ENCODE data around the gene TRPC1. TPM values are rescaled to one million over a fixed set of nuclear protein-coding genes. Genes with fewer than 3 reads are reported as not detected.

The TRPC1 gene
- total and polyA plus RNA-seq, 2 experiments from 2014 or later: 7.0 to 36.6 TPM

GRCh38 chr3:142785996-142786395, 62.2 kb downstream of the TRPC1 start:
- Mint-ChIP-seq H3K9me3 (no peaks in the 10 kb centered on the region), H3K36me3 (ENCODE audit: low read depth) (peaks cover 3% of the 10 kb centered on the region; the same call in 1 of the 3 replicates), H3K4me3 (no peak overlapping the region), H3K27ac (no peak overlapping the region), H3K4me1 (peaks cover 5% of the 10 kb centered on the region), H3K27me3 (ENCODE audit: insufficient read depth, low read depth, poor library complexity) (no peaks in the 10 kb centered on the region)
- Histone ChIP-seq H3K4me1 (ENCODE audit: insufficient read depth) (no peaks in the 10 kb centered on the region), H3K9me2 (ENCODE audit: insufficient read depth) (no peaks in the 10 kb centered on the region), H3K36me3 (ENCODE audit: insufficient read depth) (no peaks in the 10 kb centered on the region), H3K4me2 (no peak overlapping the region), H3K4me3 (no peak overlapping the region), H2AFZ (no peak overlapping the region), H3F3A (replicated peaks; ENCODE audit: low read depth) (no peaks in the 10 kb centered on the region), H3K79me2 (replicated peaks; ENCODE audit: insufficient read depth) (no peaks in the 10 kb centered on the region), H4K20me1 (replicated peaks; ENCODE audit: insufficient read depth) (no peaks in the 10 kb centered on the region), H3K27me3 (ENCODE audit: insufficient read depth) (no peaks in the 10 kb centered on the region), H3K27ac (ENCODE audit: low read depth) (no peak overlapping the region)
- DNase-seq (ENCODE audit: low spot score): no peak
- no peak for TF ChIP-seq EZH2 (IDR thresholded peaks at IDR 0.05; ENCODE audit: low read depth, unreplicated experiment)
- no peak for ATAC-seq

DNA sequence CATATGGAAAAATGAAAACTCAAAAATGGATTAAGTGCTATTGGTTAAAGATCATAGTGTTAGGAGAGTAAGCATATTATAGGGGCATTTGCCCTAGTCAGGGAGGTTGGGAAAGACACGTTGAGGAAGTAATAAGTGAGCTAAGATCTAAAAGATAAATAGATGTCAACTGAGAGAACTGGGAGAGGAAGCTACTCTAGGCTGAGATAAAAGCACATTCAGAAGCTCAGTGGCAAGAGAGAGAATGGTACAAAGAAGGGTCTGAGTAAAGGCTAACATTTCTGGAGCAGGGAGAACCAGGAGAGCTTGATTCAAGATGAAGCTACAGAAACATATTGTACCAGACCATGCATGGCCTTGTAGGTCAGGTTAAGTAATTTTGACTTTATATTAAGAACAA, 63.9 kb downstream of the TRPC1 start:
- H3K27me3 Mint-ChIP-seq (ENCODE audit: insufficient read depth, low read depth, poor library complexity): no peaks in the 10 kb centered on the region
- H3K36me3 Mint-ChIP-seq (ENCODE audit: low read depth): peaks cover 3% of the 10 kb centered on the region; the same call in 1 of the 3 replicates
- Histone ChIP-seq H3K4me1 (ENCODE audit: insufficient read depth) (0 out of 2 replicates have a peak, but pooled peaks cover 4% of the 10 kb centered on the region), H3K9me2 (ENCODE audit: insufficient read depth) (no peaks in the 10 kb centered on the region), H3K4me2 (no peak overlapping the region), H3K27me3 (ENCODE audit: insufficient read depth) (no peaks in the 10 kb centered on the region), H3K79me2 (replicated peaks; ENCODE audit: insufficient read depth) (no peaks in the 10 kb centered on the region), H3K4me3 (no peak overlapping the region), H3K27ac (ENCODE audit: low read depth) (no peak overlapping the region), H2AFZ (no peak overlapping the region), H4K20me1 (replicated peaks; ENCODE audit: insufficient read depth) (no peaks in the 10 kb centered on the region), H3K36me3 (ENCODE audit: insufficient read depth) (no peaks in the 10 kb centered on the region), H3F3A (replicated peaks; ENCODE audit: low read depth) (no peaks in the 10 kb centered on the region)
- peaks cover 7% of the 10 kb centered on the region for H3K4me1 Mint-ChIP-seq
- DNase-seq (ENCODE audit: low spot score) (no peak), ATAC-seq (no peak)
- H3K27ac Mint-ChIP-seq: no peak overlapping the region
- no peaks in the 10 kb centered on the region for H3K9me3 Mint-ChIP-seq
- no peak overlapping the region for H3K4me3 Mint-ChIP-seq
- TF ChIP-seq CREB1 (CRISPR knock-in tag; IDR thresholded peaks at IDR 0.05; ENCODE audit: low read depth): no peak
- no peak for TF ChIP-seq JUNB (IDR thresholded peaks at IDR 0.05; ENCODE audit: unreplicated experiment)
- no peak for TF ChIP-seq ZNF114 (CRISPR knock-in tag; IDR thresholded peaks at IDR 0.05)
- TF ChIP-seq STAT1 (IDR thresholded peaks at IDR 0.05; ENCODE audit: unreplicated experiment): no peak
- TF ChIP-seq EZH2phosphoT487 (IDR thresholded peaks at IDR 0.05; ENCODE audit: unreplicated experiment): no peak
- TF ChIP-seq EZH2 (IDR thresholded peaks at IDR 0.05; ENCODE audit: low read depth, unreplicated experiment): no peak
- TF ChIP-seq, protein P1, sequence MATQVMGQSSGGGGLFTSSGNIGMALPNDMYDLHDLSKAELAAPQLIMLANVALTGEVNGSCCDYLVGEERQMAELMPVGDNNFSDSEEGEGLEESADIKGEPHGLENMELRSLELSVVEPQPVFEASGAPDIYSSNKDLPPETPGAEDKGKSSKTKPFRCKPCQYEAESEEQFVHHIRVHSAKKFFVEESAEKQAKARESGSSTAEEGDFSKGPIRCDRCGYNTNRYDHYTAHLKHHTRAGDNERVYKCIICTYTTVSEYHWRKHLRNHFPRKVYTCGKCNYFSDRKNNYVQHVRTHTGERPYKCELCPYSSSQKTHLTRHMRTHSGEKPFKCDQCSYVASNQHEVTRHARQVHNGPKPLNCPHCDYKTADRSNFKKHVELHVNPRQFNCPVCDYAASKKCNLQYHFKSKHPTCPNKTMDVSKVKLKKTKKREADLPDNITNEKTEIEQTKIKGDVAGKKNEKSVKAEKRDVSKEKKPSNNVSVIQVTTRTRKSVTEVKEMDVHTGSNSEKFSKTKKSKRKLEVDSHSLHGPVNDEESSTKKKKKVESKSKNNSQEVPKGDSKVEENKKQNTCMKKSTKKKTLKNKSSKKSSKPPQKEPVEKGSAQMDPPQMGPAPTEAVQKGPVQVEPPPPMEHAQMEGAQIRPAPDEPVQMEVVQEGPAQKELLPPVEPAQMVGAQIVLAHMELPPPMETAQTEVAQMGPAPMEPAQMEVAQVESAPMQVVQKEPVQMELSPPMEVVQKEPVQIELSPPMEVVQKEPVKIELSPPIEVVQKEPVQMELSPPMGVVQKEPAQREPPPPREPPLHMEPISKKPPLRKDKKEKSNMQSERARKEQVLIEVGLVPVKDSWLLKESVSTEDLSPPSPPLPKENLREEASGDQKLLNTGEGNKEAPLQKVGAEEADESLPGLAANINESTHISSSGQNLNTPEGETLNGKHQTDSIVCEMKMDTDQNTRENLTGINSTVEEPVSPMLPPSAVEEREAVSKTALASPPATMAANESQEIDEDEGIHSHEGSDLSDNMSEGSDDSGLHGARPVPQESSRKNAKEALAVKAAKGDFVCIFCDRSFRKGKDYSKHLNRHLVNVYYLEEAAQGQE (IDR thresholded peaks at IDR 0.05; ENCODE audit: unreplicated experiment): no peak
- TF ChIP-seq ETS1 (IDR thresholded peaks at IDR 0.05): no peak
- TF ChIP-seq POLR2AphosphoS5 (IDR thresholded peaks at IDR 0.05; ENCODE audit: low read depth): no peak
- no peak for TF ChIP-seq ZNF331 (CRISPR knock-in tag; IDR thresholded peaks at IDR 0.05; ENCODE audit: low read depth)
- TF ChIP-seq NANOG (IDR thresholded peaks at IDR 0.05; ENCODE audit: borderline replicate concordance): no peak
- no peak for TF ChIP-seq ZNF462 (CRISPR knock-in tag; IDR thresholded peaks at IDR 0.05)
